HepG2 (cell line): ENCODE measurements around the gene GCC1. TPM values are rescaled to one million over a fixed set of nuclear protein-coding genes. Genes with fewer than 3 reads are reported as not detected.

Experiments
- ARNT2 ChIP-seq: sonication (generic); formaldehyde crosslinking; IDR thresholded peaks from 2 replicates; pipeline ENCODE4 v1.8.0; 2022; ENCODE audit warnings: mild to moderate bottlenecking, low read depth, missing genetic modification reagents, moderate library complexity
- FOSL1 ChIP-seq: sonication (generic); formaldehyde crosslinking; IDR thresholded peaks from 2 replicates; pipeline ENCODE4 v1.9.0; 2021; ENCODE audit warnings: missing genetic modification reagents, borderline replicate concordance
- PRMT3 ChIP-seq: sonication (generic); formaldehyde crosslinking; IDR thresholded peaks from 2 replicates; pipeline ENCODE4 v1.8.1; 2022; ENCODE audit warnings: low read depth, mild to moderate bottlenecking, moderate library complexity, missing genetic modification reagents, borderline replicate concordance
- SAFB2 ChIP-seq: sonication (generic); formaldehyde crosslinking; IDR thresholded peaks from 2 replicates; pipeline ENCODE4 v1.5.1; 2020; ENCODE audit warnings: missing genetic modification reagents, low read depth, mild to moderate bottlenecking, borderline replicate concordance
- SRSF4 ChIP-seq: fragments of 200-400 bp; formaldehyde crosslinking; IDR thresholded peaks from one replicate; pipeline ENCODE4 v1.6.1; 2018; ENCODE audit warnings: mild to moderate bottlenecking, low read depth, low read length, moderate library complexity; ENCODE audit not compliant: poor library complexity, severe bottlenecking
- WIZ ChIP-seq: sonication (generic); formaldehyde crosslinking; IDR thresholded peaks from 2 replicates; pipeline ENCODE4 v1.5.1; 2020; ENCODE audit warnings: mild to moderate bottlenecking, missing genetic modification reagents
- ZNF124 ChIP-seq: sonication (generic); formaldehyde crosslinking; IDR thresholded peaks from 2 replicates; pipeline ENCODE4 v1.4.0; 2020; ENCODE audit warnings: missing genetic modification reagents
- ZNF547 ChIP-seq: sonication (generic); formaldehyde crosslinking; IDR thresholded peaks from 2 replicates; pipeline ENCODE4 v1.5.1; 2020; ENCODE audit warnings: mild to moderate bottlenecking, missing genetic modification reagents
- ZNF850 ChIP-seq: sonication (generic); formaldehyde crosslinking; conservative IDR thresholded peaks from 2 replicates; pipeline ENCODE4 v1.9.0; 2021; ENCODE audit warnings: mild to moderate bottlenecking, missing genetic modification reagents
- polyA plus RNA-seq, 8 experiments: library from polyadenylated mRNA; depleted of rRNA in 3 of 8; stranded (reverse) in 7 of 8; unstranded in 1 of 8; fragments of >200 nt; fragmentation: Illumina TruSeq in 4 of 8; extraction: Trizol in 4 of 8; gene quantifications; 2 replicates each; pipeline versions ENCODE4 v1.2.1 to v1.2.3, GENCODE V29; 2011 to 2016; ENCODE audit warnings: low read depth in 4 of 8, missing spikeins in 1 of 8, mixed read lengths in 1 of 8; ENCODE audit not compliant: insufficient read depth in 1 of 8
- total RNA-seq, 5 experiments: library from RNA; depleted of rRNA; stranded (reverse); fragments of >200 nt; fragmentation: Illumina TruSeq; extraction: Trizol; gene quantifications; 2 replicates each; pipeline ENCODE4 v1.2.3, GENCODE V29; 2016; ENCODE audit warnings: low read depth in 1 of 5
- TF ChIP-seq, protein P1 (sequence below): sonication (generic); formaldehyde crosslinking; IDR thresholded peaks from 2 replicates; pipeline ENCODE4 v1.4.0; 2020; ENCODE audit warnings: mild to moderate bottlenecking, missing genetic modification reagents
- TF ChIP-seq, protein P2 (sequence below): IDR thresholded peaks from 2 replicates; pipeline ENCODE4 v1.6.1; 2018; ENCODE audit warnings: missing genetic modification reagents
- TF ChIP-seq, protein P3 (sequence below): fragments of 450-650 bp; IDR thresholded peaks from 2 replicates; pipeline ENCODE4 v1.6.1; 2017
- TF ChIP-seq, protein P4 (sequence below): sonication (generic); formaldehyde crosslinking; IDR thresholded peaks from 2 replicates; pipeline ENCODE4 v1.4.0; 2020; ENCODE audit warnings: low read depth, missing genetic modification reagents

The GCC1 gene
- total and polyA plus RNA-seq, 2 of the 13 experiments (the other 11 are each of a cell fraction or from before 2014, with no cell fraction given), result 2.5 to 15.3 TPM

DNA sequence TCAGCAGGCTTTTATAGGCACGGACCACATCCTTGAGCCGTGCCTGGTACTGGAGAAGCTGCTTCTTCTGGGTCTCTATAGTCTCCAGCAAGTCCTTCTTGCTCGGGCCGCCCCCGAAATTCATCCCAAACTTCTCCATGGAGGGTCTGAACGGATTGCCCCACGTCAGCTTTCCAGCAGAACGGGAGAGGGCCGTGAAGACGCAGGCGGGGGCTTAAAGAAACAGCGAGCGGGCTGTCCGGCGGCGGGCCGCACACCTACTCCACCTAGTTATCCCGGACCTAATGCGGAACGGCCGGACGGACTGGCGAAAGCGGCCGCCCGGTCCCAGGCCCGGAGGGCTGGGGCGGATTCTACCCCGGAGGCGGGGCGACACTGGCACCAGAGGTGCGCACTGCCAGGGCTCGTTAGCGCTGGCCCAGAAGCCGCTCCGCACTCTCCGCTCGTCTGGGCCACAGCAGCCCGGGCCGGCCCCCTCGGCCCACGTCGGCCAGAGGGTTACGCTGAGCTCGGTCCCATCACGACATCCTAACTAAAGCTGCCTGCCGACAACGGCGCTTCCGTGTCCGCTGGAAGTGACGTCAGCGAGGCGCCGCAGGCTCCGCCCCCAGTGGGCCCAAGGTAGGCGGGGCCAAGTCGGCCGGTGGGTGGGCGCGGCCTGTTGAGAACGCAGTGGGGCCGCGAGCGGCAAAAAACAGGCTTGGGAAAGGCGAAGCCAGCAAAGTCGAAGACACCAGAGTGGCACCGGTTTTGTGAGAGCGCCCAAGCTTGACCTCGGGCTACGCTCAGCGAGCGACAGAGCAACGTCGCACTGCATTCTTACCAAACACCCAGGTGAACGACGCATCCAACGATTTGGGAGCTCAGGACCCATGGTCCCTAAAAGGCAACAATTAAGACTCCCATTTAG, at the start of gene GCC1 (continued):
- TF ChIP-seq, protein P1, sequence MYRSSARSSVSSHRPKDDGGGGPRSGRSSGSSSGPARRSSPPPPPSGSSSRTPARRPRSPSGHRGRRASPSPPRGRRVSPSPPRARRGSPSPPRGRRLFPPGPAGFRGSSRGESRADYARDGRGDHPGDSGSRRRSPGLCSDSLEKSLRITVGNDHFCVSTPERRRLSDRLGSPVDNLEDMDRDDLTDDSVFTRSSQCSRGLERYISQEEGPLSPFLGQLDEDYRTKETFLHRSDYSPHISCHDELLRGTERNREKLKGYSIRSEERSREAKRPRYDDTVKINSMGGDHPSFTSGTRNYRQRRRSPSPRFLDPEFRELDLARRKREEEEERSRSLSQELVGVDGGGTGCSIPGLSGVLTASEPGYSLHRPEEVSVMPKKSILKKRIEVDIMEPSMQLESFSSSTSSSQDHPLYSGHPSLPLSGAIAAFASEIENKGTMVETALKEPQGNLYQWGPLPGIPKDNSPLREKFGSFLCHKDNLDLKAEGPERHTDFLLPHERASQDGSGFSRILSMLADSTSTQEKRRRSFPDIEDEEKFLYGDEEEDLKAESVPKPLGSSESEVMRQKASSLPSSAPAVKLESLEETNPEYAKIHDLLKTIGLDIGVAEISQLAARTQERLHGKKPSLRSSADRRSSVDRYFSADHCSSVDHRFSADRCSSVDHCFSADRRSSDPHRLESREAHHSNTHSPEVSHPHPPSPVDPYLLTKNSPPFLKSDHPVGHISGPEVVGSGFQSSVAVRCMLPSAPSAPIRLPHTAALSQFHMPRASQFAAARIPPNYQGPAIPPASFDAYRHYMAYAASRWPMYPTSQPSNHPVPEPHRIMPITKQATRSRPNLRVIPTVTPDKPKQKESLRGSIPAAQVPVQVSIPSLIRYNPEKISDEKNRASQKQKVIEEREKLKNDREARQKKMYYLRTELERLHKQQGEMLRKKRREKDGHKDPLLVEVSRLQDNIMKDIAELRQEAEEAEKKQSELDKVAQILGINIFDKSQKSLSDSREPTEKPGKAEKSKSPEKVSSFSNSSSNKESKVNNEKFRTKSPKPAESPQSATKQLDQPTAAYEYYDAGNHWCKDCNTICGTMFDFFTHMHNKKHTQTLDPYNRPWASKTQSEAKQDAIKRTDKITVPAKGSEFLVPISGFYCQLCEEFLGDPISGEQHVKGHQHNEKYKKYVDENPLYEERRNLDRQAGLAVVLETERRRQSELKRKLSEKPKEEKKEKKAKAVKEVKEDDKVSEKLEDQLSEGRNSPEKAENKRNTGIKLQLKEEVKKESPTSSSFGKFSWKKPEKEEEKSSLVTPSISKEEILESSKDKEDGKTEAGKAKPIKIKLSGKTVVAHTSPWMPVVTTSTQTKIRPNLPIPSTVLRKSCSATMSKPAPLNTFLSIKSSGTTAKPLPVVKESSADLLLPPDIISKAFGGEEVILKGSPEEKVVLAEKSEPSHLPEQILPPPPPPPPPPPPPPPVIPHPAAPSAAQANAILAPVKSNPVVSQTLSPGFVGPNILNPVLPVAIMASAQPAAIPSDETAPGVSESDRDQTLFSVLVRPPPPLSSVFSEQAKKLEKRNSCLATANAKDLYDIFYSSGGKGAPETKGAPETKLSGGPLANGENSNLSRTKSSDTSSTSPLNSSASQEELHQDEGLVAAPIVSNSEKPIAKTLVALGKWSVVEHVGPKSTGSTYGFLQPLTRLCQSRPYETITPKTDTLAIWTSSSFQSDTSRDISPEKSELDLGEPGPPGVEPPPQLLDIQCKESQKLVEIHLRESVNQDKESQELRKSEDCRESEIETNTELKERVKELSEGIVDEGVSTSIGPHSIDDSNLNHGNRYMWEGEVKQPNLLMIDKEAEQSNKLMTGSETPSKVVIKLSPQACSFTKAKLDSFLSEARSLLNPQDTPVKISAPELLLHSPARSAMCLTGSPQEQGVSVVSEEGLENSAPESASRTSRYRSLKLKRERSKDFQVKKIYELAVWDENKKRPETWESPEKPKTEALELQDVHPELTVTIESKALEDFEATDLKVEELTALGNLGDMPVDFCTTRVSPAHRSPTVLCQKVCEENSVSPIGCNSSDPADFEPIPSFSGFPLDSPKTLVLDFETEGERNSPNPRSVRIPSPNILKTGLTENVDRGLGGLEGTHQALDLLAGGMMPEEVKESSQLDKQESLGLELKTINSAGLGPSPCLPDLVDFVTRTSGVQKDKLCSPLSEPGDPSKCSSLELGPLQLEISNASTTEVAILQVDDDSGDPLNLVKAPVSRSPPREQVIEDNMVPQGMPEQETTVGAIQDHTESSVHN (CRISPR knock-in tag), result no peak
- TF ChIP-seq WIZ (CRISPR knock-in tag) (no peak), FOSL1 (no peak), ARNT2 (CRISPR knock-in tag) (peak; percentile 76; the same call in 1 of the 2 replicates), ZNF124 (peak; percentile 59; the same call in 1 of the 2 replicates), ZNF850 (CRISPR knock-in tag) (0 out of 2 replicates have a peak, but pooled peaks have one; percentile 84), SRSF4 (no peak), PRMT3 (CRISPR knock-in tag) (no peak), ZNF547 (CRISPR knock-in tag) (peak; percentile 27; the same call in 1 of the 2 replicates), SAFB2 (CRISPR knock-in tag) (no peak)
- TF ChIP-seq, protein P2, sequence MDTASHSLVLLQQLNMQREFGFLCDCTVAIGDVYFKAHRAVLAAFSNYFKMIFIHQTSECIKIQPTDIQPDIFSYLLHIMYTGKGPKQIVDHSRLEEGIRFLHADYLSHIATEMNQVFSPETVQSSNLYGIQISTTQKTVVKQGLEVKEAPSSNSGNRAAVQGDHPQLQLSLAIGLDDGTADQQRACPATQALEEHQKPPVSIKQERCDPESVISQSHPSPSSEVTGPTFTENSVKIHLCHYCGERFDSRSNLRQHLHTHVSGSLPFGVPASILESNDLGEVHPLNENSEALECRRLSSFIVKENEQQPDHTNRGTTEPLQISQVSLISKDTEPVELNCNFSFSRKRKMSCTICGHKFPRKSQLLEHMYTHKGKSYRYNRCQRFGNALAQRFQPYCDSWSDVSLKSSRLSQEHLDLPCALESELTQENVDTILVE (CRISPR knock-in tag), result no peak
- TF ChIP-seq, protein P3, sequence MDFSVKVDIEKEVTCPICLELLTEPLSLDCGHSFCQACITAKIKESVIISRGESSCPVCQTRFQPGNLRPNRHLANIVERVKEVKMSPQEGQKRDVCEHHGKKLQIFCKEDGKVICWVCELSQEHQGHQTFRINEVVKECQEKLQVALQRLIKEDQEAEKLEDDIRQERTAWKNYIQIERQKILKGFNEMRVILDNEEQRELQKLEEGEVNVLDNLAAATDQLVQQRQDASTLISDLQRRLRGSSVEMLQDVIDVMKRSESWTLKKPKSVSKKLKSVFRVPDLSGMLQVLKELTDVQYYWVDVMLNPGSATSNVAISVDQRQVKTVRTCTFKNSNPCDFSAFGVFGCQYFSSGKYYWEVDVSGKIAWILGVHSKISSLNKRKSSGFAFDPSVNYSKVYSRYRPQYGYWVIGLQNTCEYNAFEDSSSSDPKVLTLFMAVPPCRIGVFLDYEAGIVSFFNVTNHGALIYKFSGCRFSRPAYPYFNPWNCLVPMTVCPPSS, result no peak
- TF ChIP-seq, protein P4, sequence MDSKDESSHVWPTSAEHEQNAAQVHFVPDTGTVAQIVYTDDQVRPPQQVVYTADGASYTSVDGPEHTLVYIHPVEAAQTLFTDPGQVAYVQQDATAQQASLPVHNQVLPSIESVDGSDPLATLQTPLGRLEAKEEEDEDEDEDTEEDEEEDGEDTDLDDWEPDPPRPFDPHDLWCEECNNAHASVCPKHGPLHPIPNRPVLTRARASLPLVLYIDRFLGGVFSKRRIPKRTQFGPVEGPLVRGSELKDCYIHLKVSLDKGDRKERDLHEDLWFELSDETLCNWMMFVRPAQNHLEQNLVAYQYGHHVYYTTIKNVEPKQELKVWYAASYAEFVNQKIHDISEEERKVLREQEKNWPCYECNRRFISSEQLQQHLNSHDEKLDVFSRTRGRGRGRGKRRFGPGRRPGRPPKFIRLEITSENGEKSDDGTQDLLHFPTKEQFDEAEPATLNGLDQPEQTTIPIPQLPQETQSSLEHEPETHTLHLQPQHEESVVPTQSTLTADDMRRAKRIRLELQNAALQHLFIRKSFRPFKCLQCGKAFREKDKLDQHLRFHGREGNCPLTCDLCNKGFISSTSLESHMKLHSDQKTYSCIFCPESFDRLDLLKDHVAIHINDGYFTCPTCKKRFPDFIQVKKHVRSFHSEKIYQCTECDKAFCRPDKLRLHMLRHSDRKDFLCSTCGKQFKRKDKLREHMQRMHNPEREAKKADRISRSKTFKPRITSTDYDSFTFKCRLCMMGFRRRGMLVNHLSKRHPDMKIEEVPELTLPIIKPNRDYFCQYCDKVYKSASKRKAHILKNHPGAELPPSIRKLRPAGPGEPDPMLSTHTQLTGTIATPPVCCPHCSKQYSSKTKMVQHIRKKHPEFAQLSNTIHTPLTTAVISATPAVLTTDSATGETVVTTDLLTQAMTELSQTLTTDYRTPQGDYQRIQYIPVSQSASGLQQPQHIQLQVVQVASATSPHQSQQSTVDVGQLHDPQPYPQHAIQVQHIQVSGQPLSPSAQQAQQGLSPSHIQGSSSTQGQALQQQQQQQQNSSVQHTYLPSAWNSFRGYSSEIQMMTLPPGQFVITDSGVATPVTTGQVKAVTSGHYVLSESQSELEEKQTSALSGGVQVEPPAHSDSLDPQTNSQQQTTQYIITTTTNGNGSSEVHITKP (CRISPR knock-in tag), result no peak
